HEK293T (cell line): ENCODE data around the gene TTC13.

Experiments
- BHLHE40 ChIP-seq: fragments of 450-650 bp; IDR thresholded peaks from 2 replicates; pipeline ENCODE4 v1.6.1; 2016; ENCODE audit warnings: mild to moderate bottlenecking, moderate library complexity, borderline replicate concordance
- FOXK2 ChIP-seq: fragments of 450-650 bp; IDR thresholded peaks from 2 replicates; pipeline ENCODE4 v1.6.1; 2016; ENCODE audit warnings: mild to moderate bottlenecking
- FOXM1 ChIP-seq: fragments of 450-650 bp; IDR thresholded peaks from 2 replicates; pipeline ENCODE4 v1.6.1; 2017; ENCODE audit warnings: mild to moderate bottlenecking, borderline replicate concordance
- SUZ12 ChIP-seq: fragments of 450-650 bp; IDR thresholded peaks from 2 replicates; pipeline ENCODE4 v1.6.1; 2016; ENCODE audit warnings: mild to moderate bottlenecking
- TARDBP ChIP-seq: fragments of 450-650 bp; IDR thresholded peaks from 2 replicates; pipeline ENCODE4 v1.6.1; 2016

DNA sequence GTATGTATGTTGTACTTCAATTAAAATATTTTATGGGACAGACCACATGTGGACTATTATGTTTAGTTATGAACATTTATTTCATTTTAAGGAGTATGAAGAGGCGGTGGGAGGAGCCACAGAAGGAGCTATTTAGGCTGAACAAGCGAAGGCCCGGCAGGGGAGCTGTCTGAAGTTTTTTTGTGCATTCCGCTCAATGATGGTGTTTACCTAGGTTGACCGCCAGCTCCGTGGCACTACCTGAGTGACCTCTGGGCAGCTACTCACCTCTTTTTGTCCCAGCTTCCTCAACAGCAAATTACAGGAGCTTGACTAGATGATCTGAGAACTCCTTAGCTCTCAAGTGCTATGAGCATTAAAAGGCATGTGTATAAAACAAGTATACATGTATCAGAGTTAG is 77.7 kb downstream of the TTC13 start:
- TF ChIP-seq FOXK2: no peak
- no peak for TF ChIP-seq SUZ12
- no peak for TF ChIP-seq TARDBP
- TF ChIP-seq BHLHE40: no peak
- TF ChIP-seq FOXM1: no peak
